Osteocyte (in vitro differentiated cells): ENCODE results near the gene ZMIZ1. TPM values are rescaled to one million over a fixed set of nuclear protein-coding genes. Genes with fewer than 3 reads are reported as not detected.

Source experiments
- DNase-seq: peaks from one replicate; pipeline ENCODE4 v3.0.0; 2021; ENCODE audit warnings: mixed read lengths; ENCODE audit not compliant: unreplicated experiment; ENCODE audit errors: extremely low spot score
- H3K27ac Mint-ChIP-seq: one replicate; pipeline ENCODE4 v1.8.0; 2021; ENCODE audit warnings: mild to moderate bottlenecking, mixed read lengths; ENCODE audit not compliant: unreplicated experiment
- H3K27me3 Mint-ChIP-seq: one replicate; pipeline ENCODE4 v1.8.0; 2021; ENCODE audit warnings: mixed read lengths; ENCODE audit not compliant: unreplicated experiment
- H3K36me3 Mint-ChIP-seq: one replicate; pipeline ENCODE4 v1.8.0; 2021; ENCODE audit warnings: mixed read lengths; ENCODE audit not compliant: unreplicated experiment
- H3K4me1 Mint-ChIP-seq: one replicate; pipeline ENCODE4 v1.8.0; 2021; ENCODE audit warnings: mixed read lengths; ENCODE audit not compliant: unreplicated experiment
- H3K4me3 Mint-ChIP-seq: one replicate; pipeline ENCODE4 v1.8.0; 2021; ENCODE audit warnings: mild to moderate bottlenecking, moderate library complexity, mixed read lengths; ENCODE audit not compliant: unreplicated experiment
- H3K9me3 Mint-ChIP-seq: one replicate; pipeline ENCODE4 v1.8.0; 2021; ENCODE audit warnings: mixed read lengths; ENCODE audit not compliant: unreplicated experiment
- CTCF ChIP-seq: fragments of 200-600 bp; sonication (generic); IDR thresholded peaks from 2 replicates; pipeline ENCODE4 v1.5.0; 2021; ENCODE audit warnings: antibody characterized with exemption, mild to moderate bottlenecking, moderate library complexity
- total RNA-seq: library from RNA; stranded (reverse); gene quantifications from 2 replicates; pipeline ENCODE4 v1.2.1, GENCODE V29; 2021

Gene ZMIZ1
- total RNA-seq, 1 donor from 2014 or later = 90.5 TPM

- no peak for TF ChIP-seq CTCF
These were observed 89.8 kb downstream of the ZMIZ1 start for GRCh38 chr10:79158402-79159097.

GRCh38 chr10:79159141-79159651 is 90.4 kb downstream of the ZMIZ1 start:
- Mint-ChIP-seq H3K27me3 (no peaks in the 10 kb centered on the region), H3K9me3 (no peaks in the 10 kb centered on the region), H3K36me3 (peaks cover 12% of the 10 kb centered on the region), H3K4me1 (peaks cover 68% of the 10 kb centered on the region), H3K27ac (peak overlapping the region; percentile 93), H3K4me3 (no peak overlapping the region)
- DNase-seq = no peak
- TF ChIP-seq CTCF = no peak

More at GRCh38 chr10:79158402-79159097, 89.8 kb downstream of the ZMIZ1 start:
- peaks cover 68% of the 10 kb centered on the region for H3K4me1 Mint-ChIP-seq
- no peaks in the 10 kb centered on the region for H3K9me3 Mint-ChIP-seq
- H3K4me3 Mint-ChIP-seq = no peak overlapping the region
- H3K27me3 Mint-ChIP-seq = no peaks in the 10 kb centered on the region
- no peak for DNase-seq
- peaks cover 8% of the 10 kb centered on the region for H3K36me3 Mint-ChIP-seq
- peak overlapping the region; percentile 93 for H3K27ac Mint-ChIP-seq

- H3K9me3 Mint-ChIP-seq = no peaks in the 10 kb centered on the region
- TF ChIP-seq CTCF = no peak
- peaks cover 13% of the 10 kb centered on the region for H3K36me3 Mint-ChIP-seq
- DNase-seq = no peak
- no peak overlapping the region for H3K4me3 Mint-ChIP-seq
- H3K4me1 Mint-ChIP-seq = peaks cover 68% of the 10 kb centered on the region
- H3K27me3 Mint-ChIP-seq = no peaks in the 10 kb centered on the region
- H3K27ac Mint-ChIP-seq = peak overlapping the region; percentile 93
These were observed 91.0 kb downstream of the ZMIZ1 start for GRCh38 chr10:79159785-79160184.

GRCh38 chr10:79160191-79160590 is 91.4 kb downstream of the ZMIZ1 start:
- Mint-ChIP-seq H3K36me3 (peaks cover 13% of the 10 kb centered on the region), H3K4me1 (peaks cover 64% of the 10 kb centered on the region), H3K27me3 (no peaks in the 10 kb centered on the region), H3K27ac (peak overlapping the region; percentile 93), H3K4me3 (no peak overlapping the region), H3K9me3 (no peaks in the 10 kb centered on the region)
- TF ChIP-seq CTCF = no peak
- no peak for DNase-seq

- no peak for TF ChIP-seq CTCF
- no peak overlapping the region for H3K27ac Mint-ChIP-seq
- no peak overlapping the region for H3K4me3 Mint-ChIP-seq
- no peaks in the 10 kb centered on the region for H3K9me3 Mint-ChIP-seq
- peaks cover 6% of the 10 kb centered on the region for H3K36me3 Mint-ChIP-seq
- peaks cover 54% of the 10 kb centered on the region for H3K4me1 Mint-ChIP-seq
- DNase-seq = no peak
- no peaks in the 10 kb centered on the region for H3K27me3 Mint-ChIP-seq
These were observed 92.8 kb downstream of the ZMIZ1 start for GRCh38 chr10:79161557-79161956.
